ENCODE data around the gene FRY.

Gene FRY

DNA sequence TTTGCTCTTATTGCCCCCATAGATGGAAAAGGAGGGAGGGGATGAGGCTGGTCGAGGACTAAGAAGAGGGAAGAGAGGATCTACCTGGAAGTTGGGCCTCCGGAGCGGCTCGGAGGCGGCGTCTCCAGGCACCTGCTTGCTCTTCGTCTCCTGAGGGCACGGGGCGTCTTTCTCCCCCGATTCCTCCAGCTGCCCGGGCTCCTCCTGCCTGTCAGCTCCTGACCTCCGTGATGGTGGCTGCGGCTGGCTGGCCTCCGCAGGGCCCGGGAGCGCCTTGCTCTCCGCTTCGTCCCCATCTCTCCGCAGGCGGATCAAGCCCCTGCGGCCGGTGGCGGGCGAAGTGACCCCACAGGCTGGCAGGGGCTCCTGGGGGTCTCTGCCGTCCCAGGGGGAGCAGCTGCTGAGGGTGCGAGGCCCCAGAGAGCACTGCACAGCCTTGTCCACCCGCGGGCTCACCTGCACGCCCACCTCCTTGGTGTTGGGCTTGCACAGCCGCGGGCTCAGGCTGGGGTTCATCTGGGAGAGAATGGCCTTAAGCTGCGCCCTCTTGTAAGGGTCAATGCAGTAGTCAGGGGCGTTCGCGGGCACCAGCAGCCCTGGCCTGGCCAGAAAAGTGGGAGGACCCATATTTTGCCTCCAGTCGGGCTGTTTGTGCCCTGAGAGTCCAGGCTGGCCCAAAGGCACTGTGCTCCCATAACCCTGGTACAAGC lies 279.8 kb downstream of the FRY start:
- H3K36me3 ChIP-seq (replicated peaks): no peaks in the 10 kb centered on the region
- H3K27me3 ChIP-seq (replicated peaks): no peaks in the 10 kb centered on the region
- DNase-seq: no peak
- TF ChIP-seq, protein P1, sequence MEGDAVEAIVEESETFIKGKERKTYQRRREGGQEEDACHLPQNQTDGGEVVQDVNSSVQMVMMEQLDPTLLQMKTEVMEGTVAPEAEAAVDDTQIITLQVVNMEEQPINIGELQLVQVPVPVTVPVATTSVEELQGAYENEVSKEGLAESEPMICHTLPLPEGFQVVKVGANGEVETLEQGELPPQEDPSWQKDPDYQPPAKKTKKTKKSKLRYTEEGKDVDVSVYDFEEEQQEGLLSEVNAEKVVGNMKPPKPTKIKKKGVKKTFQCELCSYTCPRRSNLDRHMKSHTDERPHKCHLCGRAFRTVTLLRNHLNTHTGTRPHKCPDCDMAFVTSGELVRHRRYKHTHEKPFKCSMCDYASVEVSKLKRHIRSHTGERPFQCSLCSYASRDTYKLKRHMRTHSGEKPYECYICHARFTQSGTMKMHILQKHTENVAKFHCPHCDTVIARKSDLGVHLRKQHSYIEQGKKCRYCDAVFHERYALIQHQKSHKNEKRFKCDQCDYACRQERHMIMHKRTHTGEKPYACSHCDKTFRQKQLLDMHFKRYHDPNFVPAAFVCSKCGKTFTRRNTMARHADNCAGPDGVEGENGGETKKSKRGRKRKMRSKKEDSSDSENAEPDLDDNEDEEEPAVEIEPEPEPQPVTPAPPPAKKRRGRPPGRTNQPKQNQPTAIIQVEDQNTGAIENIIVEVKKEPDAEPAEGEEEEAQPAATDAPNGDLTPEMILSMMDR (IDR thresholded peaks at IDR 0.05; ENCODE audit: low read depth, low read length, missing control alignments): no peak
- no peak overlapping the region for H3K4me3 ChIP-seq (ENCODE audit: low read depth, low read length)
- in situ Hi-C loops (cut with HindIII; ENCODE audit: low pct_ligation_motif_present, low sequenced_read_pairs): no loop called here
- no peak overlapping the region for H3K27ac ChIP-seq

DNA sequence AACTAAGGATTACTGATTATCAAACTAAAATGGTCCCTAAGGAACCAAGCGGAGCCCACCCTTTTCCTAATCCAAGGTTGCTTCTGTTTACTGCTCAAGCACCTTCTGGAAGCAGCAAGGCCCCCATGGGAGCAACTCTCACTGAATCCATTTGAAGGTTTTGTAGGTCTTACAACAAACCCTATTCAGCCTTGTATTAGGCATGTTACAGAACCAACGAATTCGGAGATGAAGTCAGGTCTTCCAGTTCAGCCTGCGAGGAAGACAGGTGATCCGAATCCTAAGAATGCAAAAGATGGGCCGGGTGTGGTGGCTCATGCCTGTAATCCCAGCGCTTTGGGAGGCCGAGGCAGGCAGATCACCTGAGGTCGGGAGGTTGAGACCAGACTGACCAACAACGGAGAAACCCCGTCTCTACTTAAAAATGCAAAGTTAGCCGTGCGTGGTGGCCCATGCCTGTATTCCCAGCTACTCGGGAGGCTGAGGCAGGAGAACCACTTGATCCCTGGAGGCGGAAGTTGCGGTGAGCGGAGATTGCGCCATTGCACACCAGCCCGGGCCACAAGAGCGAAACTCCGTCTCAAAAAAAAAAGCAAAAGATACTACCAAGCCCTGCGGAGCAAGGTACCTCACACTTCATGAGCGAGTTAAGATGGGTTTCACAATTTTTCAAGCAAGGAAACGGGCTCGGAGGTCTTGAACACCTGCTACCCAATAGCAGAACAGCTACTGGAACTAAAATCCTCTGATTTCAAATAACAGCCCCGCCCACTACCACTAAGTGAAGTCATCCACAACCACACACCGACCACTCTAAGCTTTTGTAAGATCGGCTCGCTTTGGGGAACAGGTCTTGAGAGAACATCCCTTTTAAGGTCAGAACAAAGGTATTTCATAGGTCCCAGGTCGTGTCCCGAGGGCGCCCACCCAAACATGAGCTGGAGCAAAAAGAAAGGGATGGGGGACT lies 283.0 kb downstream of the FRY start:
- TF ChIP-seq, protein P1 (IDR thresholded peaks at IDR 0.05; ENCODE audit: low read depth, low read length, missing control alignments): no peak
- DNase-seq: peak; percentile 34
- in situ Hi-C loops (cut with HindIII; ENCODE audit: low pct_ligation_motif_present, low sequenced_read_pairs): no loop called here

DNA sequence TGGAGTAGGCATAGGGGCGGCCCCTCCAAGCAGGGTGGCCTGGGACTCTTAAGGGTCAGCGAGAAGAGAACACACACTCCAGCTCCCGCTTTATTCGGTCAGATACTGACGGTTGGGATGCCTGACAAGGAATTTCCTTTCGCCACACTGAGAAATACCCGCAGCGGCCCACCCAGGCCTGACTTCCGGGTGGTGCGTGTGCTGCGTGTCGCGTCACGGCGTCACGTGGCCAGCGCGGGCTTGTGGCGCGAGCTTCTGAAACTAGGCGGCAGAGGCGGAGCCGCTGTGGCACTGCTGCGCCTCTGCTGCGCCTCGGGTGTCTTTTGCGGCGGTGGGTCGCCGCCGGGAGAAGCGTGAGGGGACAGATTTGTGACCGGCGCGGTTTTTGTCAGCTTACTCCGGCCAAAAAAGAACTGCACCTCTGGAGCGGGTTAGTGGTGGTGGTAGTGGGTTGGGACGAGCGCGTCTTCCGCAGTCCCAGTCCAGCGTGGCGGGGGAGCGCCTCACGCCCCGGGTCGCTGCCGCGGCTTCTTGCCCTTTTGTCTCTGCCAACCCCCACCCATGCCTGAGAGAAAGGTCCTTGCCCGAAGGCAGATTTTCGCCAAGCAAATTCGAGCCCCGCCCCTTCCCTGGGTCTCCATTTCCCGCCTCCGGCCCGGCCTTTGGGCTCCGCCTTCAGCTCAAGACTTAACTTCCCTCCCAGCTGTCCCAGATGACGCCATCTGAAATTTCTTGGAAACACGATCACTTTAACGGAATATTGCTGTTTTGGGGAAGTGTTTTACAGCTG lies 283.9 kb downstream of the FRY start, which contains the start of the genes BRCA2 and ZAR1L:
Gene BRCA2, plus strand, starts transcription at position 271 of the 790 bp plus-strand sequence. CDS start 953 bp downstream, outside the sequence.
Gene ZAR1L, minus strand, starts transcription at position 126 of the 790 bp plus-strand sequence. CDS start 3,438 bp downstream, outside the sequence.
- DNase-seq: peak; percentile 80
- Histone ChIP-seq H3K27ac (peak within 1 kb of the TSS; percentile 83), H3K27me3 (replicated peaks) (no peaks in the 10 kb centered on the region), H3K36me3 (replicated peaks) (no peaks in the 10 kb centered on the region), H3K4me3 (ENCODE audit: low read depth, low read length) (peak within 1 kb of the TSS; percentile 79)
- TF ChIP-seq, protein P1 (IDR thresholded peaks at IDR 0.05; ENCODE audit: low read depth, low read length, missing control alignments): no peak
- in situ Hi-C loops (cut with HindIII; ENCODE audit: low pct_ligation_motif_present, low sequenced_read_pairs): no loop called here

More for the DNA sequence above, 283.0 kb downstream of the FRY start:
- Histone ChIP-seq H3K27me3 (replicated peaks) (no peaks in the 10 kb centered on the region), H3K27ac (peak overlapping the region; percentile 83), H3K4me3 (ENCODE audit: low read depth, low read length) (peak overlapping the region; percentile 79), H3K36me3 (replicated peaks) (no peaks in the 10 kb centered on the region)

GRCh38 chr13:32316028-32316339 lies 284.4 kb downstream of the FRY start:
- peak overlapping the region; percentile 83 for H3K27ac ChIP-seq
- no peaks in the 10 kb centered on the region for H3K36me3 ChIP-seq (replicated peaks)
- in situ Hi-C loops (cut with HindIII; ENCODE audit: low pct_ligation_motif_present, low sequenced_read_pairs): no loop called here
- H3K27me3 ChIP-seq (replicated peaks): no peaks in the 10 kb centered on the region
- no peak for DNase-seq
- TF ChIP-seq, protein P1 (IDR thresholded peaks at IDR 0.05; ENCODE audit: low read depth, low read length, missing control alignments): no peak
- peak overlapping the region; percentile 79 for H3K4me3 ChIP-seq (ENCODE audit: low read depth, low read length)

DNA sequence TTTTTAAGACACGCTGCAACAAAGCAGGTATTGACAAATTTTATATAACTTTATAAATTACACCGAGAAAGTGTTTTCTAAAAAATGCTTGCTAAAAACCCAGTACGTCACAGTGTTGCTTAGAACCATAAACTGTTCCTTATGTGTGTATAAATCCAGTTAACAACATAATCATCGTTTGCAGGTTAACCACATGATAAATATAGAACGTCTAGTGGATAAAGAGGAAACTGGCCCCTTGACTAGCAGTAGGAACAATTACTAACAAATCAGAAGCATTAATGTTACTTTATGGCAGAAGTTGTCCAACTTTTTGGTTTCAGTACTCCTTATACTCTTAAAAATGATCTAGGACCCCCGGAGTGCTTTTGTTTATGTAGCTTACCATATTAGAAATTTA lies 284.9 kb downstream of the FRY start:
- in situ Hi-C loops (cut with HindIII; ENCODE audit: low pct_ligation_motif_present, low sequenced_read_pairs): no loop called here
- TF ChIP-seq, protein P1 (IDR thresholded peaks at IDR 0.05; ENCODE audit: low read depth, low read length, missing control alignments): no peak
- peak overlapping the region; percentile 79 for H3K4me3 ChIP-seq (ENCODE audit: low read depth, low read length)
- peak overlapping the region; percentile 83 for H3K27ac ChIP-seq
- no peak for DNase-seq
- no peaks in the 10 kb centered on the region for H3K36me3 ChIP-seq (replicated peaks)
- no peaks in the 10 kb centered on the region for H3K27me3 ChIP-seq (replicated peaks)
